ENCODE measurements around the gene ZNF580. TPM values are rescaled to one million over a fixed set of nuclear protein-coding genes. Genes with fewer than 3 reads are reported as not detected.

ZNF580 gene
- total and polyA plus RNA-seq, 9 donors = 14.5 to 70.6 (median 59.4) TPM

DNA sequence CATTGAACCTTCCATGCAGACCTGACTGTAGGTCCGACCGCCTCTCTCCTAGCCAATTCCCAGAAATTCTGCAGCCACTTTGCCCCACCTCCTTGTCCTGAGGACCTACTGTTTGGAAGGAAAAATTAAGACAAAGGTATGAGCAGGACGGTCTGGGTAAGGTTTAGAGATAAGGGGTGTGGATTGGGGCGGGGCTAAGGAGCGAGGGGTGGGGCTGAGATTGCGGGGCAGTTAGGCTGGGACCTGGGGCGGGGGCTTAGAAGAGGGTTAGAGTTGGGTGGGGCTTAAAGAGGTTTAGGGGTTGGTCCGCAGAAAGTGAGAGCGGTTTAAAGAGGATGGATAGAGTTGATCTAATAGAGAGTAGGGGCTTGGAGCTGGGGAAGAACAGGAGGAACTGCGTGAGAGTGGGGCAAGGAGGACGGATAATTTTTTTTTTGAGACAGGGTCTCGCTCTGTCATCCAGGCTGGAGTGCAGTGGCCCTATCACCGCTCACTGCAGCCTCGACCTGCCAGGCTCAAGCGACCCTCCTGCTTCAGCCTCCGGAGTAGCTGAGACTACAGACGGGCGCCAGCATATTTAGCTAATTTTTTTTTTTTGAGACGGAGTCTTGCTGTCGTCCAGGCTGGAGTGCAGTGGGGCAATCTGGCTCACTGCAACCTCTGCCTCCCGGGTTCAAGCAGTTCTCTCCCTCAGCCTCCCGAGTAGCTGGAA, 37.1 kb upstream of the ZNF580 start:
- TF ChIP-seq POLR2A (IDR thresholded peaks at IDR 0.05) (no peak), CTCF (IDR thresholded peaks at IDR 0.05) (no peak), EP300 (IDR thresholded peaks at IDR 0.05) (no peak)
- 69 to 83% (median 70%) methylated on average over 22 of the region's 22 CpGs for WGBS, 3 donors
- Histone ChIP-seq H3K4me1 (ENCODE audit: insufficient read depth) (peaks cover 6% of the 10 kb centered on the region), H3K27ac (peak overlapping the region in 1 of 2 donors; percentile 91), H3K36me3 (no peaks in the 10 kb centered on the region), H3K27me3 (no peaks in the 10 kb centered on the region), H3K9me3 (no peaks in the 10 kb centered on the region), H3K4me3 (no peak overlapping the region)
- intact Hi-C loops (cut with DNase I) = no loop called here
- DNase-seq = peak in 1 of 5 donors; percentile 38

DNA sequence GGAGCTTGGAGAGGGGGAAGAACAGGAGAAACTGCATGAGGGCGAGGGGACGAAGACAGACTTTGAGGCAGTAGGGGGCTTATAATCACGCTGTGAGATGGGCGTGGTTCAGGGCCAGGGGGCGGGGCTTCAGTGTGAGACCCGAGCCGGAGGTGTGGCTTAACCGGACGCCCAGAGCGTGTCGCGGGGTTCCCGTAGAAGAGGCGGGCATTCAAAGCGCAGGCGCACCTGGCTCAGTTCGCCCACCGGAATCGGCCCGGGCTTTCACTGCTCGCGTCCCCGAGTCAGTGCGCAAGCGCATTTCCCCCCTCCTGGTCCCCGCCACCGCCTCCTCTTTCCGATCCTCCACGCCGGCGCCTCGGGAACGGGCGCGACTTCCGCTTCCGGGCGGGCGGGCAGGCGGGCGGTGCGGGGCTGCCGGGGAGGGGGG, 35.6 kb upstream of the ZNF580 start:
- Histone ChIP-seq H3K27ac (peak overlapping the region; percentile 89 to 91), H3K9me3 (no peaks in the 10 kb centered on the region), H3K4me1 (ENCODE audit: insufficient read depth) (peaks cover 6% of the 10 kb centered on the region), H3K4me3 (peak overlapping the region; percentile 73), H3K36me3 (no peaks in the 10 kb centered on the region), H3K27me3 (no peaks in the 10 kb centered on the region)
- intact Hi-C loops (cut with DNase I) = loop anchor here in 3 of 4 donors (5.0 kb wide), 1 partner anchor 88 kb away; no protein-coding TSS in a partner anchor
- 0 to 1% (median 1%) methylated on average over 29 to 43 of the region's 43 CpGs for WGBS, 3 donors
- TF ChIP-seq POLR2A (IDR thresholded peaks at IDR 0.05) = no peak
- no peak for TF ChIP-seq CTCF (IDR thresholded peaks at IDR 0.05)
- TF ChIP-seq EP300 (IDR thresholded peaks at IDR 0.05) = no peak
- peak; percentile 98 to 99 (median 99) for DNase-seq

GRCh38 chr19:55605637-55606470, 34.9 kb upstream of the ZNF580 start, which contains the start of gene ZNF865:
Gene ZNF865, plus strand, starts transcription at chr19:55605647. Its CDS starts 7,972 bp downstream, at chr19:55613619.
- H3K27me3 ChIP-seq = no peaks in the 10 kb centered on the region
- peak within 1 kb of the TSS; percentile 73 for H3K4me3 ChIP-seq
- peak within 1 kb of the TSS; percentile 89 to 91 for H3K27ac ChIP-seq
- intact Hi-C loops (cut with DNase I) = loop anchor here (2.0 to 5.0 kb wide), 2 partner anchors 89 kb away; no protein-coding TSS in a partner anchor
- H3K4me1 ChIP-seq (ENCODE audit: insufficient read depth) = peaks cover 6% of the 10 kb centered on the region
- peak; percentile 67 to 85 (median 81) for DNase-seq
- TF ChIP-seq CTCF (IDR thresholded peaks at IDR 0.05) (peak in 2 of 3 donors; percentile 60 to 61), POLR2A (IDR thresholded peaks at IDR 0.05) (no peak)
- H3K9me3 ChIP-seq = no peaks in the 10 kb centered on the region
- WGBS, 3 donors = 0 to 1% (median 1%) methylated on average over 20 to 44 of the region's 44 CpGs
- no peaks in the 10 kb centered on the region for H3K36me3 ChIP-seq

GRCh38 chr19:55606471-55606787, 34.4 kb upstream of the ZNF580 start:
- peak overlapping the region in 1 of 2 donors; percentile 91 for H3K27ac ChIP-seq
- 17 to 23% (median 19%) methylated on average over 12 of the region's 12 CpGs for WGBS, 3 donors
- no peak for DNase-seq
- intact Hi-C loops (cut with DNase I) = loop anchor here (2.0 to 5.0 kb wide), 2 partner anchors 89 to 90 kb away; no protein-coding TSS in a partner anchor
- H3K4me1 ChIP-seq (ENCODE audit: insufficient read depth) = peaks cover 6% of the 10 kb centered on the region
- H3K4me3 ChIP-seq = peak overlapping the region; percentile 73
- TF ChIP-seq CTCF (IDR thresholded peaks at IDR 0.05) (no peak), POLR2A (IDR thresholded peaks at IDR 0.05) (no peak), EP300 (IDR thresholded peaks at IDR 0.05) (no peak)
- no peaks in the 10 kb centered on the region for H3K9me3 ChIP-seq
- H3K27me3 ChIP-seq = no peaks in the 10 kb centered on the region
- no peaks in the 10 kb centered on the region for H3K36me3 ChIP-seq

All from ovary (tissue), 9 donors.